B cell (primary cell): ENCODE measurements around the gene AASDHPPT.

ENCODE experiments used
- EZH2 ChIP-seq: IDR thresholded peaks from 2 replicates; pipeline ENCODE4 v1.6.1; 2012; ENCODE audit warnings: borderline replicate concordance, low read depth, mild to moderate bottlenecking, moderate library complexity, low read length; ENCODE audit not compliant: insufficient read depth, poor library complexity, severe bottlenecking
- TF ChIP-seq, protein P1 (sequence below): fragments of 200-600 bp; IDR thresholded peaks from one replicate; pipeline ENCODE4 v1.8.0; 2022; ENCODE audit warnings: antibody characterized with exemption, mild to moderate bottlenecking

- TF ChIP-seq, protein P1, sequence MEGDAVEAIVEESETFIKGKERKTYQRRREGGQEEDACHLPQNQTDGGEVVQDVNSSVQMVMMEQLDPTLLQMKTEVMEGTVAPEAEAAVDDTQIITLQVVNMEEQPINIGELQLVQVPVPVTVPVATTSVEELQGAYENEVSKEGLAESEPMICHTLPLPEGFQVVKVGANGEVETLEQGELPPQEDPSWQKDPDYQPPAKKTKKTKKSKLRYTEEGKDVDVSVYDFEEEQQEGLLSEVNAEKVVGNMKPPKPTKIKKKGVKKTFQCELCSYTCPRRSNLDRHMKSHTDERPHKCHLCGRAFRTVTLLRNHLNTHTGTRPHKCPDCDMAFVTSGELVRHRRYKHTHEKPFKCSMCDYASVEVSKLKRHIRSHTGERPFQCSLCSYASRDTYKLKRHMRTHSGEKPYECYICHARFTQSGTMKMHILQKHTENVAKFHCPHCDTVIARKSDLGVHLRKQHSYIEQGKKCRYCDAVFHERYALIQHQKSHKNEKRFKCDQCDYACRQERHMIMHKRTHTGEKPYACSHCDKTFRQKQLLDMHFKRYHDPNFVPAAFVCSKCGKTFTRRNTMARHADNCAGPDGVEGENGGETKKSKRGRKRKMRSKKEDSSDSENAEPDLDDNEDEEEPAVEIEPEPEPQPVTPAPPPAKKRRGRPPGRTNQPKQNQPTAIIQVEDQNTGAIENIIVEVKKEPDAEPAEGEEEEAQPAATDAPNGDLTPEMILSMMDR = no peak
- TF ChIP-seq EZH2 = no peak
Observed at GRCh38 chr11:106077609-106078455, at the start of gene AASDHPPT.
